ENCODE data around the gene SDC4. TPM values are rescaled to one million over a fixed set of nuclear protein-coding genes. Genes with fewer than 3 reads are reported as not detected.

Gene SDC4
- polyA plus RNA-seq, 1 donor (not counting 4 experiments of a cell fraction or from before 2014, with no cell fraction given) = 114 TPM

GRCh38 chr20:45291526-45291925, 56.7 kb downstream of the SDC4 start:
- TF ChIP-seq, protein P1, sequence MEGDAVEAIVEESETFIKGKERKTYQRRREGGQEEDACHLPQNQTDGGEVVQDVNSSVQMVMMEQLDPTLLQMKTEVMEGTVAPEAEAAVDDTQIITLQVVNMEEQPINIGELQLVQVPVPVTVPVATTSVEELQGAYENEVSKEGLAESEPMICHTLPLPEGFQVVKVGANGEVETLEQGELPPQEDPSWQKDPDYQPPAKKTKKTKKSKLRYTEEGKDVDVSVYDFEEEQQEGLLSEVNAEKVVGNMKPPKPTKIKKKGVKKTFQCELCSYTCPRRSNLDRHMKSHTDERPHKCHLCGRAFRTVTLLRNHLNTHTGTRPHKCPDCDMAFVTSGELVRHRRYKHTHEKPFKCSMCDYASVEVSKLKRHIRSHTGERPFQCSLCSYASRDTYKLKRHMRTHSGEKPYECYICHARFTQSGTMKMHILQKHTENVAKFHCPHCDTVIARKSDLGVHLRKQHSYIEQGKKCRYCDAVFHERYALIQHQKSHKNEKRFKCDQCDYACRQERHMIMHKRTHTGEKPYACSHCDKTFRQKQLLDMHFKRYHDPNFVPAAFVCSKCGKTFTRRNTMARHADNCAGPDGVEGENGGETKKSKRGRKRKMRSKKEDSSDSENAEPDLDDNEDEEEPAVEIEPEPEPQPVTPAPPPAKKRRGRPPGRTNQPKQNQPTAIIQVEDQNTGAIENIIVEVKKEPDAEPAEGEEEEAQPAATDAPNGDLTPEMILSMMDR (optimal IDR thresholded peaks at IDR 0.05 in 1 of 3, IDR thresholded peaks at IDR 0.05 in 1 of 3, conservative IDR thresholded peaks at IDR 0.05 in 1 of 3; ENCODE audit: extremely low read depth in 1 of 3, insufficient read depth in 2 of 3, low read length in 3 of 3) = no peak
- no peak for TF ChIP-seq EZH2 (IDR thresholded peaks at IDR 0.05; ENCODE audit: low read length)
- no peak overlapping the region for H2AFZ ChIP-seq (ENCODE audit: control insufficient read depth, low read length)
- no peak overlapping the region for H3K27ac ChIP-seq (ENCODE audit: control insufficient read depth, insufficient read depth, low read length)
- H4K20me1 ChIP-seq (ENCODE audit: control insufficient read depth, extremely low read depth, insufficient read depth, low read length) = no peaks in the 10 kb centered on the region
- H3K4me2 ChIP-seq (ENCODE audit: control insufficient read depth, extremely low read depth, insufficient read depth, low read depth, low read length) = no peak overlapping the region
- DNase-seq (ENCODE audit: low read depth, low spot score) (no peak), FAIRE-seq (no peak)
- peaks cover 12% of the 10 kb centered on the region for H3K27me3 ChIP-seq (ENCODE audit: control insufficient read depth, extremely low read depth, insufficient read depth, low read length)
- H3K9ac ChIP-seq (ENCODE audit: control insufficient read depth, extremely low read depth, insufficient read depth, low read length) = no peak overlapping the region
- dilution Hi-C loops (cut with MboI; ENCODE audit: extremely low pct_ligation_motif_present, low sequenced_read_pairs) = no loop called here
- H3K79me2 ChIP-seq (ENCODE audit: control insufficient read depth, insufficient read depth, low read length) = no peaks in the 10 kb centered on the region
- H3K4me1 ChIP-seq (ENCODE audit: control insufficient read depth, extremely low read depth, insufficient read depth, low read length) = peaks cover 3% of the 10 kb centered on the region
- no peak overlapping the region for H3K4me3 ChIP-seq (ENCODE audit: control insufficient read depth in 2 of 3, extremely low read depth in 1 of 3, insufficient read depth in 2 of 3, low read depth in 1 of 3, low read length in 3 of 3)
- no peaks in the 10 kb centered on the region for H3K9me1 ChIP-seq (ENCODE audit: control insufficient read depth, extremely low read depth, insufficient read depth, low read length)
- no peaks in the 10 kb centered on the region for H3K36me3 ChIP-seq (ENCODE audit: control insufficient read depth in 2 of 2, extremely low read depth in 1 of 2, insufficient read depth in 2 of 2, low read length in 2 of 2)
- no peaks in the 10 kb centered on the region for H3K9me3 ChIP-seq (ENCODE audit: control insufficient read depth, low read depth, low read length)

GRCh38 chr20:45290677-45291355, 57.4 kb downstream of the SDC4 start:
- Histone ChIP-seq H4K20me1 (ENCODE audit: control insufficient read depth, extremely low read depth, insufficient read depth, low read length) (no peaks in the 10 kb centered on the region), H3K36me3 (ENCODE audit: control insufficient read depth in 2 of 2, extremely low read depth in 1 of 2, insufficient read depth in 2 of 2, low read length in 2 of 2) (no peaks in the 10 kb centered on the region), H3K27ac (ENCODE audit: control insufficient read depth, insufficient read depth, low read length) (no peak overlapping the region), H3K9ac (ENCODE audit: control insufficient read depth, extremely low read depth, insufficient read depth, low read length) (no peak overlapping the region), H3K4me1 (ENCODE audit: control insufficient read depth, extremely low read depth, insufficient read depth, low read length) (peaks cover 3% of the 10 kb centered on the region), H3K27me3 (ENCODE audit: control insufficient read depth, extremely low read depth, insufficient read depth, low read length) (peaks cover 15% of the 10 kb centered on the region), H3K79me2 (ENCODE audit: control insufficient read depth, insufficient read depth, low read length) (no peaks in the 10 kb centered on the region), H3K4me3 (ENCODE audit: control insufficient read depth in 2 of 3, extremely low read depth in 1 of 3, insufficient read depth in 2 of 3, low read depth in 1 of 3, low read length in 3 of 3) (no peak overlapping the region), H3K4me2 (ENCODE audit: control insufficient read depth, extremely low read depth, insufficient read depth, low read depth, low read length) (no peak overlapping the region), H3K9me3 (ENCODE audit: control insufficient read depth, low read depth, low read length) (no peaks in the 10 kb centered on the region), H2AFZ (ENCODE audit: control insufficient read depth, low read length) (no peak overlapping the region), H3K9me1 (ENCODE audit: control insufficient read depth, extremely low read depth, insufficient read depth, low read length) (no peaks in the 10 kb centered on the region)
- peak; percentile 39 for FAIRE-seq
- TF ChIP-seq, protein P1 (optimal IDR thresholded peaks at IDR 0.05 in 1 of 3, IDR thresholded peaks at IDR 0.05 in 1 of 3, conservative IDR thresholded peaks at IDR 0.05 in 1 of 3; ENCODE audit: extremely low read depth in 1 of 3, insufficient read depth in 2 of 3, low read length in 3 of 3) = peak; percentile 73 to 93 (median 82)
- no peak for TF ChIP-seq EZH2 (IDR thresholded peaks at IDR 0.05; ENCODE audit: low read length)
- no peak for DNase-seq (ENCODE audit: low read depth, low spot score)
- dilution Hi-C loops (cut with MboI; ENCODE audit: extremely low pct_ligation_motif_present, low sequenced_read_pairs) = no loop called here
